H1 (cell line): Measurements from ENCODE around the gene CTSH. TPM values are rescaled to one million over a fixed set of nuclear protein-coding genes. Genes with fewer than 3 reads are reported as not detected.

Experiments
- CTCF ChIA-PET: fragments of 300-600 bp; sonication (Branson Sonifier 250); formaldehyde crosslinking; loops from one replicate; lab custom pipeline; 2021; ENCODE audit not compliant: partially characterized antibody; lab: Charles Lee
- POLR2A ChIA-PET: fragments of 300-600 bp; sonication (Branson Sonifier 250); formaldehyde crosslinking; loops from one replicate; lab custom pipeline; 2021; ENCODE audit warnings: inconsistent platforms; ENCODE audit not compliant: partially characterized antibody; lab: Charles Lee
- DNase-seq, 2 experiments: peaks; one replicate each; pipeline versions ENCODE4 v3.0.0 to v3.0.0-alpha.2; 2010 to 2022; ENCODE audit warnings: low spot score in 2 of 2, low read depth in 1 of 2, mixed read lengths in 1 of 2
- FAIRE-seq: peaks from 2 replicates; lab custom pipeline; 2011; peaks lifted over from hg19 to GRCh38; lab: Jason Lieb, UNC
- H2AFZ ChIP-seq: 2 replicates; pipeline ENCODE4 v1.8.1; 2012; ENCODE audit warnings: low read length, inconsistent platforms
- H2AK5ac ChIP-seq: 2 replicates; pipeline ENCODE4 v1.6.1; 2013; ENCODE audit warnings: low read depth, low read length
- H2BK120ac ChIP-seq: replicated peaks from 2 replicates; pipeline ENCODE3; 2013; ENCODE audit warnings: low read depth, low read length, inconsistent platforms
- H2BK12ac ChIP-seq: 2 replicates; pipeline ENCODE4 v1.6.1; 2013; ENCODE audit warnings: low read depth, low read length
- H2BK15ac ChIP-seq: 2 replicates; pipeline ENCODE4 v1.6.1; 2013; ENCODE audit warnings: low read length
- H2BK20ac ChIP-seq: 2 replicates; pipeline ENCODE4 v1.6.1; 2013; ENCODE audit warnings: low read length
- H2BK5ac ChIP-seq: 2 replicates; pipeline ENCODE4 v1.6.1; 2013; ENCODE audit warnings: low read depth, low read length
- H3K14ac ChIP-seq: 2 replicates; pipeline ENCODE4 v1.6.1; 2013; ENCODE audit warnings: inconsistent platforms; ENCODE audit not compliant: insufficient read length
- H3K18ac ChIP-seq: 2 replicates; pipeline ENCODE4 v1.6.1; 2013; ENCODE audit warnings: low read length; ENCODE audit errors: extremely low read depth
- H3K23ac ChIP-seq: 2 replicates; pipeline ENCODE4 v1.6.1; 2013; ENCODE audit warnings: inconsistent platforms; ENCODE audit not compliant: insufficient read length
- H3K23me2 ChIP-seq: 2 replicates; pipeline ENCODE4 v1.6.1; 2013; ENCODE audit warnings: low read depth, low read length
- H3K27ac ChIP-seq: 2 replicates; pipeline ENCODE4 v1.6.1; 2011; ENCODE audit warnings: low read depth, low read length, inconsistent platforms
- H3K27me3 ChIP-seq, 4 experiments: replicated peaks in 1 of 4; 1 replicate in 1 of 4; 2 replicates in 3 of 4; pipeline versions ENCODE4 v1.6.1 to v1.8.1; 2011 to 2013; ENCODE audit warnings: low read length in 3 of 4, mild to moderate bottlenecking in 3 of 4, inconsistent platforms in 2 of 4, mixed read lengths in 2 of 4, moderate library complexity in 1 of 4; ENCODE audit not compliant: control insufficient read depth in 3 of 4, insufficient read depth in 3 of 4; ENCODE audit errors: extremely low read depth in 1 of 4
- H3K36me3 ChIP-seq, 4 experiments: 2 replicates each; pipeline versions ENCODE4 v1.6.1 to v1.8.1; 2011 to 2013; ENCODE audit warnings: mild to moderate bottlenecking in 4 of 4, low read length in 3 of 4, moderate library complexity in 2 of 4, control low read depth in 1 of 4, inconsistent platforms in 1 of 4; ENCODE audit not compliant: insufficient read depth in 4 of 4, control insufficient read depth in 2 of 4
- H3K4ac ChIP-seq: replicated peaks from 2 replicates; pipeline ENCODE3; 2013; ENCODE audit warnings: low read length, low read depth, mixed read lengths, inconsistent platforms; ENCODE audit not compliant: insufficient read length
- H3K4me1 ChIP-seq, 4 experiments: replicated peaks in 1 of 4; 1 replicate in 1 of 4; 2 replicates in 3 of 4; pipeline versions ENCODE4 v1.6.1 to v1.8.1; 2011 to 2013; ENCODE audit warnings: low read length in 3 of 4, inconsistent platforms in 2 of 4, mixed read lengths in 1 of 4; ENCODE audit not compliant: insufficient read depth in 4 of 4, control insufficient read depth in 3 of 4
- H3K4me2 ChIP-seq, 2 experiments: 2 replicates each; pipeline versions ENCODE4 v1.6.1 to v1.8.1; 2011 to 2013; ENCODE audit warnings: low read depth in 2 of 2, low read length in 2 of 2, control low read depth in 1 of 2, inconsistent platforms in 1 of 2, mild to moderate bottlenecking in 1 of 2; ENCODE audit not compliant: insufficient read depth in 1 of 2
- H3K4me3 ChIP-seq, 4 experiments: fragments of 200-600, 300-600 bp in 1 of 4; sonication (generic), shearing (Covaris generic), sonication (Bioruptor Twin) in 1 of 4; 2 replicates each; pipeline versions ENCODE4 v1.5.1 to v1.8.1; 2011 to 2016; ENCODE audit warnings: low read length in 4 of 4, low read depth in 3 of 4, control low read depth in 2 of 4, inconsistent platforms in 2 of 4, mild to moderate bottlenecking in 2 of 4, mixed read lengths in 1 of 4, moderate library complexity in 1 of 4; ENCODE audit not compliant: insufficient read depth in 2 of 4; ENCODE audit errors: extremely low read depth in 1 of 4
- H3K56ac ChIP-seq: replicated peaks from 2 replicates; pipeline ENCODE3; 2013; ENCODE audit warnings: low read depth, mild to moderate bottlenecking, mixed read lengths, low read length, inconsistent platforms; ENCODE audit not compliant: insufficient read length
- H3K79me1 ChIP-seq: 2 replicates; pipeline ENCODE4 v1.6.1; 2013; ENCODE audit warnings: low read depth, low read length, control low read depth
- H3K79me2 ChIP-seq, 2 experiments: 2 replicates each; pipeline versions ENCODE4 v1.6.1 to v1.8.1; 2012 to 2013; ENCODE audit warnings: low read length in 2 of 2, mild to moderate bottlenecking in 2 of 2, inconsistent platforms in 1 of 2; ENCODE audit not compliant: insufficient read depth in 2 of 2, control insufficient read depth in 1 of 2
- H3K9ac ChIP-seq, 4 experiments: replicated peaks in 1 of 4; 1 replicate in 1 of 4; 2 replicates in 3 of 4; pipeline versions ENCODE4 v1.6.1 to v1.8.1; 2011 to 2013; ENCODE audit warnings: low read depth in 3 of 4, low read length in 3 of 4, control low read depth in 2 of 4, mild to moderate bottlenecking in 2 of 4, moderate library complexity in 2 of 4, inconsistent platforms in 1 of 4; ENCODE audit errors: extremely low read depth in 1 of 4
- H3K9me3 ChIP-seq, 2 experiments: 2 replicates each; pipeline versions ENCODE4 v1.6.1 to v1.8.1; 2012 to 2013; ENCODE audit warnings: mild to moderate bottlenecking in 2 of 2, moderate library complexity in 2 of 2, control low read depth in 1 of 2, inconsistent platforms in 1 of 2, low read depth in 1 of 2, low read length in 1 of 2, mixed read lengths in 1 of 2; ENCODE audit not compliant: insufficient read depth in 2 of 2
- H4K20me1 ChIP-seq, 2 experiments: replicated peaks in 1 of 2; 2 replicates each; pipeline versions ENCODE3 to v1.8.1; 2011 to 2013; ENCODE audit warnings: inconsistent platforms in 2 of 2, low read length in 2 of 2, mild to moderate bottlenecking in 1 of 2; ENCODE audit not compliant: insufficient read depth in 2 of 2, control insufficient read depth in 1 of 2
- H4K5ac ChIP-seq: 2 replicates; pipeline ENCODE4 v1.6.1; 2013; ENCODE audit warnings: low read length, low read depth, mixed read lengths, inconsistent platforms; ENCODE audit not compliant: insufficient read length
- H4K8ac ChIP-seq: 2 replicates; pipeline ENCODE4 v1.8.0; 2013; ENCODE audit warnings: mild to moderate bottlenecking, moderate library complexity, low read length, inconsistent platforms; ENCODE audit not compliant: insufficient read depth; ENCODE audit errors: extremely low read depth
- H4K91ac ChIP-seq: replicated peaks from 2 replicates; pipeline ENCODE3; 2013; ENCODE audit warnings: low read length, mixed read lengths, inconsistent platforms; ENCODE audit not compliant: insufficient read length
- ASH2L ChIP-seq: fragments of 200-600, 300-600 bp; sonication (generic); IDR thresholded peaks from one replicate; pipeline ENCODE4 v1.7.1; 2017; ENCODE audit warnings: low read length
- ATF3 ChIP-seq: IDR thresholded peaks from 2 replicates; pipeline ENCODE4 v1.6.1; 2011; ENCODE audit warnings: low read depth, mild to moderate bottlenecking, low read length; ENCODE audit not compliant: insufficient read depth
- CHD1 ChIP-seq: IDR thresholded peaks from 2 replicates; pipeline ENCODE4 v1.6.1; 2012; ENCODE audit warnings: low read depth, low read length, improper control_type of control experiment
- FOSL1 ChIP-seq: IDR thresholded peaks from 2 replicates; pipeline ENCODE4 v1.6.1; 2011; ENCODE audit warnings: mild to moderate bottlenecking, low read depth, low read length, moderate library complexity; ENCODE audit not compliant: insufficient read depth
- KDM1A ChIP-seq: fragments of 200-600, 300-600 bp; sonication (generic); IDR thresholded peaks from 2 replicates; pipeline ENCODE4 v1.7.1; 2016; ENCODE audit warnings: mild to moderate bottlenecking, low read length, borderline replicate concordance
- KDM5A ChIP-seq: fragments of 200-600 bp; IDR thresholded peaks from 2 replicates; pipeline ENCODE4 v1.7.1; 2012; ENCODE audit warnings: mild to moderate bottlenecking, low read length, inconsistent platforms, mixed read lengths
- PHF8 ChIP-seq: fragments of 200-600 bp; sonication (generic); conservative IDR thresholded peaks from 2 replicates; pipeline ENCODE4 v1.7.1; 2012; ENCODE audit warnings: low read depth, mild to moderate bottlenecking, inconsistent platforms, low read length, moderate library complexity
- RBBP5 ChIP-seq: IDR thresholded peaks from 2 replicates; pipeline ENCODE4 v1.7.1; 2012; ENCODE audit warnings: low read depth, mild to moderate bottlenecking, inconsistent platforms, low read length, moderate library complexity, borderline replicate concordance
- SIRT6 ChIP-seq: IDR thresholded peaks from one replicate; pipeline ENCODE4 v1.7.1; 2012; ENCODE audit warnings: low read length, inconsistent platforms
- SP1 ChIP-seq: IDR thresholded peaks from 2 replicates; pipeline ENCODE4 v1.6.1; 2011; ENCODE audit warnings: low read depth, low read length
- SRF ChIP-seq: IDR thresholded peaks from 2 replicates; pipeline ENCODE4 v1.6.1; 2011; ENCODE audit warnings: mild to moderate bottlenecking, low read depth, low read length, moderate library complexity
- TBP ChIP-seq: IDR thresholded peaks from 2 replicates; pipeline ENCODE4 v1.6.1; 2011; ENCODE audit warnings: low read depth, low read length, improper control_type of control experiment
- WGBS, 2 experiments: shearing (Covaris generic) in 1 of 2; methylation state at CpG; one replicate each; pipeline versions ENCODE4 v1.1.6 to v1.1.7; 2013 to 2015; ENCODE audit warnings: low lambda C conversion rate in 2 of 2, mixed read lengths in 2 of 2, inconsistent platforms in 1 of 2, low coverage in 1 of 2, missing lambda C conversion rate in 1 of 2; ENCODE audit not compliant: insufficient replicate concordance in 2 of 2, insufficient coverage in 1 of 2, insufficient read length in 1 of 2; ENCODE audit errors: extremely low coverage in 1 of 2, missing lambda C conversion rate in 1 of 2; 5-methylcytosine and 5-hydroxymethylcytosine counted together
- polyA plus RNA-seq, 7 experiments: library from polyadenylated mRNA; depleted of rRNA in 3 of 7; stranded (reverse) in 5 of 7; unstranded in 2 of 7; fragments of >200 nt in 5 of 7; fragments of 200-250 nt in 2 of 7; gene quantifications; 1 replicate in 5 of 7; 2 replicates in 1 of 7; 4 replicates in 1 of 7; pipeline versions ENCODE4 v1.2.1 to v1.2.3, GENCODE V29; 2011 to 2013; ENCODE audit warnings: missing spikeins in 2 of 7, mixed read lengths in 2 of 7
- total RNA-seq: library from RNA; stranded (reverse); fragmentation: NEBNext Ultra II Directional; extraction: Animal tissue kit (Norgen Biotek cat#: 25700); gene quantifications from 2 replicates; pipeline ENCODE4 v1.2.1, GENCODE V29; 2021

CTSH gene
- total and polyA plus RNA-seq, 2 of the 8 experiments (the other 6 are each of a cell fraction or from before 2014, with no cell fraction given) = 34.0 to 36.8 TPM

DNA sequence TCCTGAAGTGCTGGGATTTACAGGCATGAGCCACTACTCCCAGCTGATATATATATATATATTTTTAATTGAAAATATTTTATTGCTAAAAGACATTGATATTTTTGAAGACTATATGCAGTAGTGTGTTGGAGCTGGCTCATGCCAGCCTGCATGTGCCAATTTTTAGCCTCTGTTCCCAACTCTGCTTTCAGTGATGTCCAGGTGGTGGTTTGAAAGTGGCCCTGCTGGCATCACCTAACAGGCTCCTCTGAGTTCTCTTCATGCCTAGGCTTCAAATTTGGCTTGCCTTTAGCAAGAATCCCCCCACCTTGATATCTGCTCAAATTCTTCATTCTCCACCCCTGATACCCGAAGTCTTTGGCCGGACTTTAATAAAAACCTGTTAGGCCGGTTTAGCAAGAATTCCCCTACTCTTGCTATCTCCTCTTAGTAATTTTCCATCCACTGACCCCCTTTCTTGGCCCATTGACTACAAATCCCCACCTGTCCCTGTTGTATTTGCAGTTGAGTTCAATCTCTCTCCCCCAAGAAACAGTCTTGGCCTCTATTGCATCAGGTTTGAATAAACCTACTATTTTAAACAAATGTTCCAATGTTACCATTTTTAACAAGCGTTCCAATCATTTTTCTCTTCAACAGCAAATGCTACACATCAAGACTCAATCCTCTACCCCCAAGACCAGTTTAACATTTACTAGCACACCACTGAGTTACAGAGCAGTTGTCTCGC is 23.9 kb upstream of the CTSH start:
- no peaks in the 10 kb centered on the region for H3K9me3 ChIP-seq
- POLR2A ChIA-PET = interaction anchor here (1.0 to 1.3 kb wide), 3 partner anchors 10 to 24 kb away, joined by 3 to 4 read pairs (median 3); partner anchors contain the start of gene CTSH
- H2AFZ ChIP-seq = no peak overlapping the region
- no peak overlapping the region for H3K14ac ChIP-seq
- peak overlapping the region; percentile 92 for H4K91ac ChIP-seq
- peaks cover 7 to 19% (median 13%) of the 10 kb centered on the region in 4 experiments; a peak in 5 of 7 replicates for H3K4me1 ChIP-seq
- H3K4me2 ChIP-seq = peak overlapping the region; percentile 32 to 48
- H3K9ac ChIP-seq = no peak overlapping the region
- peak overlapping the region; percentile 32; the same call in 1 of the 2 replicates for H3K18ac ChIP-seq
- H3K56ac ChIP-seq = no peak overlapping the region
- no peaks in the 10 kb centered on the region for H4K20me1 ChIP-seq
- no peaks in the 10 kb centered on the region for H3K27me3 ChIP-seq
- H4K5ac ChIP-seq = peak overlapping the region; percentile 47
- H2BK5ac ChIP-seq = peak overlapping the region; percentile 86; the same call in 1 of the 2 replicates
- no peaks in the 10 kb centered on the region for H3K79me1 ChIP-seq
- H3K4ac ChIP-seq = peak overlapping the region; percentile 88
- no peak overlapping the region for H3K23ac ChIP-seq
- FAIRE-seq (peak; percentile 13), DNase-seq (no peak)
- no peak overlapping the region for H4K8ac ChIP-seq
- peak overlapping the region in 1 of 4 experiments; percentile 12; a peak in 1 of 8 replicates for H3K4me3 ChIP-seq
- no peaks in the 10 kb centered on the region for H3K23me2 ChIP-seq
- H3K36me3 ChIP-seq = no peaks in the 10 kb centered on the region
- CTCF ChIA-PET = interaction anchor here (1.5 to 5.9 kb wide), 7 partner anchors 11 to 59 kb away, joined by 4 to 60 read pairs (median 7); no protein-coding TSS in a partner anchor
- WGBS, 2 experiments = 65% methylated on average over 5 of the region's 5 CpGs; no CpG with 5 or more reads in 1 of the 2 experiments
- H2BK15ac ChIP-seq = no peak overlapping the region
- H2BK12ac ChIP-seq = peak overlapping the region; percentile 87; the same call in 1 of the 2 replicates
- no peaks in the 10 kb centered on the region for H3K79me2 ChIP-seq
- H2AK5ac ChIP-seq = no peak overlapping the region; the same call in none of the 2 replicates
- H3K27ac ChIP-seq = no peak overlapping the region; the same call in 1 of the 2 replicates
- H2BK120ac ChIP-seq = peak overlapping the region; percentile 91
- H2BK20ac ChIP-seq = 0 out of 2 replicates have a peak overlapping the region, but pooled peaks have one; percentile 98
- no peak for TF ChIP-seq KDM5A
- peak; percentile 92 for TF ChIP-seq SP1
- TF ChIP-seq FOSL1 = no peak
- TF ChIP-seq SIRT6 = no peak
- TF ChIP-seq PHF8 = no peak
- TF ChIP-seq KDM1A = no peak
- TF ChIP-seq ATF3 = no peak
- TF ChIP-seq CHD1 = no peak
- no peak for TF ChIP-seq SRF
- TF ChIP-seq ASH2L = peak; percentile 92
- no peak for TF ChIP-seq TBP
- peak; percentile 79; the same call in 1 of the 2 replicates for TF ChIP-seq RBBP5
